ENCODE results near the gene SKIC8.

Gene SKIC8

GRCh38 chr15:78334845-78335244, 35.4 kb upstream of the SKIC8 start:
- Histone ChIP-seq H3F3A (ENCODE audit: insufficient read depth, low read length) (no peaks in the 10 kb centered on the region), H3K4me3 (ENCODE audit: low read length) (no peak overlapping the region), H3K27ac (ENCODE audit: low read length) (no peak overlapping the region), H4K20me1 (ENCODE audit: insufficient read depth, low read length) (no peaks in the 10 kb centered on the region), H3K4me2 (ENCODE audit: low read depth, low read length) (no peak overlapping the region), H3K27me3 (replicated peaks; ENCODE audit: insufficient read depth, low read length) (peaks cover 34% of the 10 kb centered on the region), H3K4me1 (ENCODE audit: low read length) (no peaks in the 10 kb centered on the region), H2AFZ (ENCODE audit: low read length) (no peak overlapping the region), H3K36me3 (replicated peaks; ENCODE audit: insufficient read depth, low read length) (no peaks in the 10 kb centered on the region), H3K9me2 (replicated peaks; ENCODE audit: insufficient read depth, low read length) (no peaks in the 10 kb centered on the region), H3K9me3 (replicated peaks; ENCODE audit: insufficient read depth, low read length) (no peaks in the 10 kb centered on the region), H3K79me2 (ENCODE audit: low read length) (no peaks in the 10 kb centered on the region), H3K9ac (ENCODE audit: low read length) (no peak overlapping the region)
- no peak for TF ChIP-seq CTCF (IDR thresholded peaks at IDR 0.05; ENCODE audit: low read length)
- TF ChIP-seq EZH2phosphoT487 (IDR thresholded peaks at IDR 0.05; ENCODE audit: low read length): no peak
- TF ChIP-seq EZH2 (optimal IDR thresholded peaks at IDR 0.05; ENCODE audit: low read depth, low read length): no peak
- DNase-seq: no peak

- H3K4me2 ChIP-seq (ENCODE audit: low read depth, low read length): no peak overlapping the region
- no peaks in the 10 kb centered on the region for H3K36me3 ChIP-seq (replicated peaks; ENCODE audit: insufficient read depth, low read length)
- no peaks in the 10 kb centered on the region for H3K9me3 ChIP-seq (replicated peaks; ENCODE audit: insufficient read depth, low read length)
- no peak overlapping the region for H3K9ac ChIP-seq (ENCODE audit: low read length)
- no peak for DNase-seq
- H3K4me3 ChIP-seq (ENCODE audit: low read length): no peak overlapping the region
- no peaks in the 10 kb centered on the region for H4K20me1 ChIP-seq (ENCODE audit: insufficient read depth, low read length)
- TF ChIP-seq EZH2phosphoT487 (IDR thresholded peaks at IDR 0.05; ENCODE audit: low read length): no peak
- TF ChIP-seq CTCF (IDR thresholded peaks at IDR 0.05; ENCODE audit: low read length): no peak
- TF ChIP-seq EZH2 (optimal IDR thresholded peaks at IDR 0.05; ENCODE audit: low read depth, low read length): no peak
- H3K4me1 ChIP-seq (ENCODE audit: low read length): no peaks in the 10 kb centered on the region
- H3K9me2 ChIP-seq (replicated peaks; ENCODE audit: insufficient read depth, low read length): no peaks in the 10 kb centered on the region
- H3F3A ChIP-seq (ENCODE audit: insufficient read depth, low read length): no peaks in the 10 kb centered on the region
- H3K27ac ChIP-seq (ENCODE audit: low read length): no peak overlapping the region
- H3K27me3 ChIP-seq (replicated peaks; ENCODE audit: insufficient read depth, low read length): no peaks in the 10 kb centered on the region
- no peaks in the 10 kb centered on the region for H3K79me2 ChIP-seq (ENCODE audit: low read length)
- H2AFZ ChIP-seq (ENCODE audit: low read length): no peak overlapping the region
These were observed 30.2 kb upstream of the SKIC8 start for GRCh38 chr15:78329625-78330024.

GRCh38 chr15:78327466-78327865, 28.1 kb upstream of the SKIC8 start:
- TF ChIP-seq EZH2phosphoT487 (IDR thresholded peaks at IDR 0.05; ENCODE audit: low read length) (no peak), CTCF (IDR thresholded peaks at IDR 0.05; ENCODE audit: low read length) (no peak), EZH2 (optimal IDR thresholded peaks at IDR 0.05; ENCODE audit: low read depth, low read length) (no peak)
- no peak overlapping the region for H3K9ac ChIP-seq (ENCODE audit: low read length)
- no peak overlapping the region for H2AFZ ChIP-seq (ENCODE audit: low read length)
- no peaks in the 10 kb centered on the region for H3K36me3 ChIP-seq (replicated peaks; ENCODE audit: insufficient read depth, low read length)
- H3K9me2 ChIP-seq (replicated peaks; ENCODE audit: insufficient read depth, low read length): no peaks in the 10 kb centered on the region
- DNase-seq: no peak
- H3K27ac ChIP-seq (ENCODE audit: low read length): no peak overlapping the region
- H3K9me3 ChIP-seq (replicated peaks; ENCODE audit: insufficient read depth, low read length): no peaks in the 10 kb centered on the region
- no peak overlapping the region for H3K4me2 ChIP-seq (ENCODE audit: low read depth, low read length)
- no peaks in the 10 kb centered on the region for H3F3A ChIP-seq (ENCODE audit: insufficient read depth, low read length)
- no peaks in the 10 kb centered on the region for H3K79me2 ChIP-seq (ENCODE audit: low read length)
- H4K20me1 ChIP-seq (ENCODE audit: insufficient read depth, low read length): no peaks in the 10 kb centered on the region
- no peaks in the 10 kb centered on the region for H3K4me1 ChIP-seq (ENCODE audit: low read length)
- no peaks in the 10 kb centered on the region for H3K27me3 ChIP-seq (replicated peaks; ENCODE audit: insufficient read depth, low read length)
- no peak overlapping the region for H3K4me3 ChIP-seq (ENCODE audit: low read length)

All from MM.1S (cell line).